ENCODE data around the gene OR1I1. TPM values are rescaled to one million over a fixed set of nuclear protein-coding genes. Genes with fewer than 3 reads are reported as not detected.
"Not testable (repeated sequence)": the region's sequence is repeated elsewhere in the genome, so short reads cannot be mapped to it uniquely, and the experiment has no call there.

The OR1I1 gene
- total and polyA plus RNA-seq, 2 of the 4 experiments (the other 2 are of a cell fraction): not detected

DNA sequence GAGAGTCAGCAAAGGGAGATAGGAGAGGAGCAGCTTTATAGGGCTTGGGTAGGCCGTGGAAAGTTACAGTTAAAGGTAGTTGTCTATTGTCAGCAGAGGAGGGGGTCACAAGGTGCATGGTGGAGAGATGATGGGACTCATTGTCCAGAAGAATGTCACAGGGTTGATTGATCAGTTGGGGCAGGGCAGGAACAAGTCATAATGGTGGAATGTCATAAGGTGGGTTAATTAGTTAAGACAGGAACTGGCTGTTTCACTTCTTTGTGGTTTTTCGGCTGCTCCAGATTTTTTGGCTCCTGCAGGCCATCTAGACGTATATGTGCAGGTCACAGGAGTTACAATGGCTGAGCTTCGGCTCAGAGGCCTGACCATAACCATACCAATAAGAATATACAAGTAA is 11.6 kb upstream of the OR1I1 start:
- H3K4me2 ChIP-seq (ENCODE audit: low read depth, low read length): not testable (repeated sequence)

More for the DNA sequence above, 11.6 kb upstream of the OR1I1 start:
- H2AFZ ChIP-seq (replicated peaks; ENCODE audit: low read length, poor library complexity); H2BK120ac ChIP-seq (ENCODE audit: low read depth, low read length); H3K4me1 ChIP-seq (ENCODE audit: control insufficient read depth, insufficient read depth, low read length); H2AK5ac ChIP-seq (ENCODE audit: low read depth, low read length); H3K27me3 ChIP-seq (ENCODE audit: control insufficient read depth, insufficient read depth, low read length); H3K36me3 ChIP-seq (ENCODE audit: control insufficient read depth, insufficient read depth, low read length); intact Hi-C loops (cut with micrococcal nuclease); H3K56ac ChIP-seq (ENCODE audit: extremely low read depth, insufficient read depth, low read length); H2BK15ac ChIP-seq (ENCODE audit: low read depth, low read length); H3K9me3 ChIP-seq (ENCODE audit: control insufficient read depth, insufficient read depth, low read length); H3K4me3 ChIP-seq (ENCODE audit: insufficient read depth, low read depth, low read length); dilution Hi-C loops (cut with HindIII; ENCODE audit: low sequenced_read_pairs, unreplicated experiment); H3K27ac ChIP-seq (ENCODE audit: insufficient read depth, low read length); ATAC-seq (ENCODE audit: low read depth); in situ Hi-C loops (cut with MboI; ENCODE audit: low sequenced_read_pairs); H2AK9ac ChIP-seq (replicated peaks; ENCODE audit: low read depth, low read length, poor library complexity); H3K14ac ChIP-seq (replicated peaks; ENCODE audit: low read depth, low read length); CTCF ChIA-PET; H4K20me1 ChIP-seq (ENCODE audit: insufficient read depth, low read length); H3K23ac ChIP-seq (ENCODE audit: low read depth, low read length); DNase-seq; H3K9ac ChIP-seq (ENCODE audit: low read depth, low read length); H4K8ac ChIP-seq (ENCODE audit: low read depth in 2 of 2, low read length in 2 of 2); H4K91ac ChIP-seq (ENCODE audit: insufficient read depth, low read depth, low read length); H3K79me1 ChIP-seq (ENCODE audit: low read depth in 1 of 2, low read length in 2 of 2); H3K9me1 ChIP-seq (ENCODE audit: insufficient read depth, low read length); POLR2A ChIA-PET (ENCODE audit: unreplicated experiment); BruUV-seq (replicated peaks); H3K4ac ChIP-seq (ENCODE audit: low read depth, low read length); H4K5ac ChIP-seq (ENCODE audit: low read depth, low read length); H2BK5ac ChIP-seq (ENCODE audit: low read depth, low read length, poor library complexity, severe bottlenecking); H3K18ac ChIP-seq (ENCODE audit: low read depth, low read length); H2BK20ac ChIP-seq (ENCODE audit: low read depth, low read length): not testable (repeated sequence)
- 37% methylated on average over 2 of the region's 4 CpGs; no CpG with 5 or more reads in 1 of the 2 experiments for WGBS, 2 experiments (ENCODE audit: extremely low coverage in 2 of 2, insufficient read length in 1 of 2)

All from IMR-90 (cell line).